GOT3 (cell line): Measurements from ENCODE around the gene TMEM234.

Source experiments
- DNase-seq: peaks from one replicate; lab custom pipeline; 2025; ENCODE audit warnings: mixed read lengths; lab: John Stamatoyannopoulos, UW

Gene TMEM234

GRCh38 chr1:32199717-32200072 lies 22.5 kb downstream of the TMEM234 start:
- DNase-seq = no peak

DNA sequence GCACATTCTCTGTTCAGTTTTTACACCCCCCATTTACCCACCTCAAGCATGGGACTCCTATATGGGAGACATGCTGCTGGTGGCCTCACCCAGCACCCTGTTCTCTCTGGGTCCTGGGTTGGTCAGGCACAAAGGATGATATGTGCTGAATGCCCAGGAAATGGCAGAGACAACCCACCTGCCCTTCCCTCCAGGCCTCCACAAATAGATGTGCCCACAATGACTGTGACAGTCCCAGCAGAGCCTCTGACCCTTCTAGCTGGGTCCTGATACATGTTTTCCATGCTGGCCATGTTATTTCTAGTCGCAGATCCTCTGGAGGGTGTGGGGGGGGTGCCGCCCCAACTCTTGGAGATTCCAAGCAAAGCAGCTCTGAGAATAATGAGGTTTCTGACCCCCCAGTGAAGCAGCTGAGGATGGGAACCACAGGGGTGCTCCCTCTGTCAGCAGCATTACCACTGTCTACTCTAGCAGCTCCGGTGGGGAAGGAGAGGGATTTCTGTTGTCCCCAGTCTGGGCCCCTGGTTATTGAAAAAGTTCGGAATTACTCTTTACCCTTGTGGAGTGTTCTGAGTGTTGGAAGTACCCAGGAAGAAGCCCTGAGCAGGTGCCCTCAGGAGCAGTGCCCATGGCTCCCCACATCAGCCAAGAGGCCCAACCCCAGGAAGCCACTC lies 23.0 kb downstream of the TMEM234 start:
- DNase-seq = no peak

DNA sequence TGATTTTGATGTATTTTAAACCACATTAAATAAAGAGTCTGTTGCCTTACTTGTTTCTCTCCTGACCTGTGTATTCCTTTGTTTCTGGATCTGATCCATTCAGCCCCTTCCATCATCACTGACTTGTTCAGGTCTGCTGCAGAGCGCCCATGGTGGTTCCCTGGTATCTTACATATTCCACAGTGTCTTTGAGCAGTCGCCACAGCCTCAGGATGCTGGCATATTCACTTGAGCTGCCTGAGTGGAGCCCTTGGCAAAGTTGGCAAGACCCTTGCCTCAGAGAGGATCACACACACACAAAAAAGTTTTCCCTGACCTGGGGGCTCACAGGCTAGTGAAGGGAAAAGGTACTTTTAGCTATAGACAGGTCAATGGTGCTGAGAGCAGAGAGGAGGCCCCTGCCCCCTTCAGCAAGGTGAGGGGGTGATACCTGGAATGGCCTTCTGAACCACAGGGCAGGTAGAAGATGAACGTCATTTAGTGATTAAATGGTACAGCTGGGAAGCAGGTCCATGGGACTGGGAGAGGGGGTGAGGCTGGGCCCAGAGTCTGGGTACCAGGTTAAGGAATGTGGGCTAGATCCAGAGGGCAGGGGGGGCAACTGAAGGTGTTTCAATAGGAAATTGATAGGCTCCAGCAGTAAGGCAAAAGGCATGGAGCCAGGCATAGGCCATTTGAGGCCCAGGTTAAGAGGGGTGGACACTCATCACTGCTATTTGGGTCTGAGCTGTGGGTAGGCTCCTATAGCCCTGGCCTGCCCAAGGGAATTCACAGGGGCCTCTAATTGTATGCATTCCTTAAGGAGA lies 23.7 kb downstream of the TMEM234 start:
- no peak for DNase-seq

GRCh38 chr1:32197837-32198236 lies 24.3 kb downstream of the TMEM234 start:
- DNase-seq = no peak

GRCh38 chr1:32197074-32197473 lies 25.1 kb downstream of the TMEM234 start:
- no peak for DNase-seq

DNA sequence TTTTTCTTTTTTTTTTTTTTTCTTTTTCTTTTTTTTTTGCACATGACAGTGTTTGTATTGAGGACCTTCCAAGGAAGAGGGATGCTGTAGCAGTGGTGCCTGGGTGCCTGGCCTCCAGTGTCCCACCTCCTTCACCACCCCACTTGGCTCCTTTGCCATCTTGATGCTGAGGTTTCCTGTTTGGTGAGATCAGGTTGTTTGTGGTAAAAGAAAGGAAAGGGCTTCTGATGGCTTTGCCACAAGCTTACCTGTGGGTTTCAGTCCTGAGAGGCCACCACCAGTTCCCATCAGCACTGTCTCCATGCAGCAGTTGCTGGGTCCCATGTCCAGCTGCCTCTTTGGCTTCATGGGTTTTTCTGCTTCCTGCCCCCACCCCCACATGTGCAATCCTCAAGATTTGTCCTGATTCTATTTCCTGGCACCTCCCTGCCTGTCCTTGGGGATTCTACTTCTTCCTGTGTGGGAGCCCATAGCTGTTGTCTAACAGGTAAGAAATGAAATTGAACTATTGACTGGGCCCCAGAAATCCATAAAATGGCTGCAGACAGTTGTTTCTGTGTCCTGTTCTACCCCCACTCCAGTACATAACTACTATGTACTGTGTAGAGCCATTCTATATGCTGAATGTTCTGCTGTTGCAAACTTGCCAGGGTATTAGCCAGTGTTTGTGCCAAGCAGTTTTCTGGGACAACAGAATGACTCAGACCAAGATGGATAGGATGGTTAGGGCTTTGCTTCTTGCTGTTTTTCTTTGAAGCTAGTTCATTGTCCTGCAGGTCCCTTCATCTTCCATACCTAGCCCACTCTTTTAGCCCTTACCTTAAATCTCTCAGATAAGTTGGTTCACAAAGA lies 26.0 kb downstream of the TMEM234 start:
- no peak for DNase-seq

DNA sequence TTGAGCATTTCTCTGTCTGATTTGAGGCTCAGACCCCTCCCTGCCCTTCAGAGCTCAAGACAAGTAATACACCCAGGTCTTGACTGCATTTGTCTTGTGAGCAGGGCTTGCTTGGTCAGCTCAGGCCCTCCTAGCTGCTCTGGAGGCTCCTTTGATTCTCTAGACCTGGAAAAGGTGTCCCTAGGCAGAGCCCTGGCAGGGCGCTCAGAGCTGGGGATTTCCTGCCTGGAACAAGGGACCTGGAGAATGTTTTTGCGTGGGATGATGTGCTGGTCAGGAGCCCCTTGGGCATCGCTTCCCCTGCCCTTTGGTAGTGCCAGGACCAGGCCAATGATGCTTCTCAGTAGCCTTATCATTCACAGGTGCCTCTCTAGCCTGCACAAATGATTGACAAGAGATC lies 26.6 kb downstream of the TMEM234 start:
- DNase-seq = no peak

DNA sequence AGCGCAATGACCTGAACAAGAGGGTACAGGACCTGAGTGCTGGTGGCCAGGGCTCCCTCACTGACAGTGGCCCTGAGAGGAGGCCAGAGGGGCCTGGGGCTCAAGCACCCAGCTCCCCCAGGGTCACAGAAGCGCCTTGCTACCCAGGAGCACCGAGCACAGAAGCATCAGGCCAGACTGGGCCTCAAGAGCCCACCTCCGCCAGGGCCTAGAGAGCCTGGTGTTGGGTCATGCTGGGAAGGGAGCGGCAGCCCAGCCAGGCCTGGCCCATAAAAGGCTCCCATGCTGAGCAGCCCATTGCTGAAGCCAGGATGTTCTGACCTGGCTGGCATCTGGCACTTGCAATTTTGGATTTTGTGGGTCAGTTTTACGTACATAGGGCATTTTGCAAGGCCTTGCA lies 27.2 kb downstream of the TMEM234 start:
- no peak for DNase-seq

DNA sequence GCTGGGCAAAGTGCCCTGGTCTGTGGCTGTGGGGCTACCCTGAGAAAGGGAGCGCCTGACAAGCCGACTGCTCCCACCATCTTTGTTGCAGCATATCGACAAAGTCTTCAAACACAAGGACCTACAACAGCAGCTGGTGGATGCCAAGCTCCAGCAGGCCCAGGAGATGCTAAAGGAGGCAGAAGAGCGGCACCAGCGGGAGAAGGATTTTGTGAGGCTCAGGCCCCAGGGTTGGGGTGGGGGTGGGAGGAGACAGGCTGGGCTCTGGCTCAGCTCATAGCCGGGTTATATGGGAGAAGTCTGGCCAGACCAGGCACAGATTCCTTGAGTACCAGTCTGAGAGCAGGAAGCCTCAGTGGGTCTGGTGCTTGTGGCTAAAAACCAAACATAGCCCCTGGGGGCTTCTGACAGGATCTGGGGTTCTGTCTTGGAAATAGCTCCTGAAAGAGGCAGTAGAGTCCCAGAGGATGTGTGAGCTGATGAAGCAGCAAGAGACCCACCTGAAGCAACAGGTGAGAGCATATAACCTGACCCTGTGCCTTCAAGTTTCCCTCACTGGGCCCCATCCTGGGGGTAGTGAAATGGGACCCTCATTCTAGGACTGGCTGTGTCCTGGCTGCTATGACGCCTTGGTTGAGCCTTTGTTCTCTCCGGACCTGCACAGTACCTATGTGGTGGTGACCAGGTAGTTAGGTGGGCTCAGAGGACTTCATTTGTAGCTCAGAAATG lies 29.8 kb downstream of the TMEM234 start:
- no peak for DNase-seq

DNA sequence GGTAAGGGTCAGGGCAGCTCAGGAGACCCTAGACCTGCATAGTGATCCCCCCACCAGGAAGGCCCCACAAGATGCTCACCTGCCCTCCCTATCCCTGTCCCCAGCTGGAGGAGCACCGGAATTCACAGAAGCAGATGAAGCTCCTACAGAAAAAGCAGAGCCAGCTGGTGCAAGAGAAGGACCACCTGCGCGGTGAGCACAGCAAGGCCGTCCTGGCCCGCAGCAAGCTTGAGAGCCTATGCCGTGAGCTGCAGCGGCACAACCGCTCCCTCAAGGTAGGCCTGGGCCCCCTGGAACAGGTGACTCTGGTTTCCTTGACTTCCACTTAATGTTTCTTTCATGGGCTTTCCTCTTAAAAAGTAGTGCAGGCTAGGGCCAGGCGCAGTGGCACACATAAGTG lies 34.3 kb downstream of the TMEM234 start:
- DNase-seq = no peak

GRCh38 chr1:32186491-32186890 lies 35.7 kb downstream of the TMEM234 start:
- DNase-seq = no peak

GRCh38 chr1:32186077-32186476 lies 36.1 kb downstream of the TMEM234 start:
- DNase-seq = no peak

DNA sequence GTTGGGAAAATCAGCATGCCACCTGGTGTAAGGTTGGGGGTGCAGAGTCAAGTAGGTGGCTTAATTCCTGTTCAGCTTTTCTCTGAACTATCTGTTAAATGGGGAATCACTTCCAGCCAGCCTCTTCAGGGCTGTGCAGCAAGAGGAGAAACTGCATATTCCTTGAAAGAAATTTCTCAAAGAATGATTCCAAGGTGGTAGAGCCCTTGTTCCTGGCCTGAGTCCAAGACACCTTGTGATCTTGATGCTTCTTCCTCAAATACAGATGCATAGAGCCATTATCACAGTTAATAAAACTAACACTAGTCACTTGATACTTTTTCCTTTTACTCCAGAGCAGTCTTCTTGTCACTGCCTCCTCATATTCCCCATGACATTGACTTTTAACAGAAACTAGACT lies 37.5 kb downstream of the TMEM234 start:
- DNase-seq = no peak

- no peak for DNase-seq
These were observed 40.1 kb downstream of the TMEM234 start for GRCh38 chr1:32182060-32182459.

DNA sequence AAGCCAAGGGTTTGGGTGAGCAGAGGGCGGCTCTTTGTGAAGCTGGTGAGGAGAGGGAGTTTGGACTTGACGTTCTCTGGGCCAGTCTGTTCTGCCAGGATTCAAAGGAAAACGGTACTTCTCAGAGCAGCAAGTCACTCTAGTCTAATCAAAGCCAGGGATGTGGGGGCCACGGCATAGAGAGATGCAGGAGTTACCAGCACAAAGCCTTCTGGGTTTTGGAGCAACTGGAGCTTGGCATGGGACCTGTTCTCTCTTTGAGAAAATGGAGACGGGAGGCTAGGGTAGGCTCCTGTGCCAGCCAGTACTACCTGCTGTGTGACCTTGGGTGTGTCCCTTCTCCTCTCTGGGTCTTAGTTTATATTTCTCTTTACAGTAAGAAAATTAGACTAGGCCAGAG lies 40.6 kb downstream of the TMEM234 start:
- no peak for DNase-seq

DNA sequence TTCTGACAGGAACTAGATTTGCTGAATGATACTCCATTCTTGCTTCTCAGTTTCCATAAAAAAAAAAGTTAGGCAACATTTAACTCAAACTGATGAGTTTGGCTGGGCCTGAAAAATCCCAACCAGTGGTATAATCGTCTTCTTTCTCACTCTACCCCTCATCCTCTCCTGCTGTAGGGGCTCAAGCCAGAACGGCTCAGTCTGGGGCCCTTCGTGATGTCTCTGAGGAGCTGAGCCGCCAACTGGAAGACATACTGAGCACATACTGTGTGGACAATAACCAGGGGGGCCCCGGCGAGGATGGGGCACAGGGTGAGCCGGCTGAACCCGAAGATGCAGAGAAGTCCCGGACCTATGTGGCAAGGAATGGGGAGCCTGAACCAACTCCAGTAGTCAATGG lies 41.1 kb downstream of the TMEM234 start:
- no peak for DNase-seq

- no peak for DNase-seq
These were observed 41.7 kb downstream of the TMEM234 start for GRCh38 chr1:32180186-32181060.

DNA sequence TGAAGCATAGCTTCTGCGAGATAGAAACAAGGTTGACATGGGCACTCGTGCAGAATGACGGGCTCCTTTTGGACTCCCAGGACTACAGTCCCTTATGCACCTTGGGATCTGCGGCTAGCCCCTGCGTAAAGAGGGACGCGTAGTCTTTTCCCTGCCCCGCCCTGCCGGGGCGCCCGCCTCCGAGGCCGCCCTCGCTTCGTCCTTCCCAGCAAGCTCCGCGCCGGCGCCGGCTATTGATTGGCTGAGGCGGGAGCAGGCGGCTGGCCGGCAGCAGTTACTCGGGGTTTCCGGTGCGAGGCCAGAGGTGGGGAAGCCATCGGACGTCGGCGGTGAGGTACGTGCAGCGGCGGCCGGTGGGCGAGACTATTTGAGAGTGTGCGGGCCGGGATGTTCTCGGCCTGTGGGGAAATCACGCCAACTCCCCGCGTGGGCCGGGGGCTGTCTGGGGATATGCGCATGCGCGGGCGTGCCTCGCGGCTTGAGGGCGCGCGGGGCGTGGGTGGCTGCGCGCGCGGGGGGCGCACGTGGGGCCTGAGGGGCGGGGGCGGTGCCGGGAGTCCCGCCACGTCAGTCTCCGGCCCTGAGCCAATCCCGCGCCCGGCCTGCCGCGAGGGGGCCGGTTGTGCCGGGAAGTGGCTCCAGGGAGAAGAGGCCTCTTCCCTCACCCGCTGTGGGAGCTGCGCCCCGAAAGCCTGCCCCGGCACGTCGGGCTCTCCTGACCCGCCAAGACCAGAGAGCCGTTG lies 42.5 kb downstream of the TMEM234 start, which contains the start of gene TXLNA:
Gene TXLNA, plus strand, starts transcription at position 233 of the 743 bp plus-strand sequence. CDS start 671 bp downstream, outside the sequence.
- peak; percentile 94 for DNase-seq

GRCh38 chr1:32179193-32179442 lies 43.0 kb downstream of the TMEM234 start:
- DNase-seq = no peak

- DNase-seq = no peak
These were observed 43.6 kb downstream of the TMEM234 start for GRCh38 chr1:32178380-32179192.
